Measurements from ENCODE around the gene CYP2E1.

- TF ChIP-seq CTCF (IDR thresholded peaks at IDR 0.05) (no peak), EP300 (IDR thresholded peaks at IDR 0.05) (no peak), POLR2AphosphoS5 (IDR thresholded peaks at IDR 0.05) (no peak), POLR2A (IDR thresholded peaks at IDR 0.05) (no peak)
Measured at GRCh38 chr10:133526957-133527588, at the start of gene CYP2E1.
